Activated CD8-positive, alpha-beta T cell treated with anti-CD3 and anti-CD28 coated beads for 36 hours (primary cell): ENCODE results near the gene ZNF512B. TPM values are rescaled to one million over a fixed set of nuclear protein-coding genes. Genes with fewer than 3 reads are reported as not detected.

Source experiments
- ATAC-seq: fragments of 200-7000 bp; cut with Tn5 transposase; one replicate; pipeline ENCODE4 v1.10.0; 2021; ENCODE audit warnings: mild to moderate bottlenecking, moderate library complexity
- CTCF ChIA-PET: fragments of 350-600 bp; sonication (Branson Sonifier 250); formaldehyde crosslinking; loops from one replicate; lab custom pipeline; 2021; ENCODE audit warnings: antibody characterized with exemption; lab: Charles Lee
- POLR2A ChIA-PET: fragments of 350-600 bp; sonication (Branson Sonifier 250); formaldehyde crosslinking; loops from one replicate; lab custom pipeline; 2021; ENCODE audit warnings: antibody characterized with exemption; lab: Charles Lee
- DNase-seq: peaks from one replicate; pipeline ENCODE4 v3.0.0-alpha.2; 2020
- H3K27ac Mint-ChIP-seq: one replicate; pipeline ENCODE4 v1.8.0; 2021; ENCODE audit warnings: mild to moderate bottlenecking, mixed read lengths
- H3K27me3 Mint-ChIP-seq: one replicate; pipeline ENCODE4 v1.8.0; 2021; ENCODE audit warnings: mixed read lengths
- H3K36me3 Mint-ChIP-seq: one replicate; pipeline ENCODE4 v1.8.0; 2021; ENCODE audit warnings: low read depth, mixed read lengths
- H3K4me1 Mint-ChIP-seq: one replicate; pipeline ENCODE4 v1.8.0; 2021; ENCODE audit warnings: low read depth, mixed read lengths
- H3K4me3 Mint-ChIP-seq: one replicate; pipeline ENCODE4 v1.8.0; 2021; ENCODE audit warnings: mild to moderate bottlenecking, moderate library complexity, mixed read lengths
- H3K9me3 Mint-ChIP-seq: one replicate; pipeline ENCODE4 v1.8.0; 2021; ENCODE audit warnings: mixed read lengths
- intact Hi-C: fragments of 100-400 bp; cut with micrococcal nuclease; formaldehyde crosslinking; loops from one replicate; pipeline ENCODE4 v1.10.0; 2022
- total RNA-seq, 2 experiments: library from RNA; stranded (reverse); gene quantifications; one replicate each; pipeline ENCODE4 v1.2.3, GENCODE V29; 2021
- TF ChIP-seq, protein P1 (sequence below): fragments of 200-600 bp; IDR thresholded peaks from one replicate; pipeline ENCODE4 v1.8.0; 2022; ENCODE audit warnings: antibody characterized with exemption, mild to moderate bottlenecking

The ZNF512B gene
- total RNA-seq, 2 experiments from 2014 or later: 7.5 to 8.6 TPM

DNA sequence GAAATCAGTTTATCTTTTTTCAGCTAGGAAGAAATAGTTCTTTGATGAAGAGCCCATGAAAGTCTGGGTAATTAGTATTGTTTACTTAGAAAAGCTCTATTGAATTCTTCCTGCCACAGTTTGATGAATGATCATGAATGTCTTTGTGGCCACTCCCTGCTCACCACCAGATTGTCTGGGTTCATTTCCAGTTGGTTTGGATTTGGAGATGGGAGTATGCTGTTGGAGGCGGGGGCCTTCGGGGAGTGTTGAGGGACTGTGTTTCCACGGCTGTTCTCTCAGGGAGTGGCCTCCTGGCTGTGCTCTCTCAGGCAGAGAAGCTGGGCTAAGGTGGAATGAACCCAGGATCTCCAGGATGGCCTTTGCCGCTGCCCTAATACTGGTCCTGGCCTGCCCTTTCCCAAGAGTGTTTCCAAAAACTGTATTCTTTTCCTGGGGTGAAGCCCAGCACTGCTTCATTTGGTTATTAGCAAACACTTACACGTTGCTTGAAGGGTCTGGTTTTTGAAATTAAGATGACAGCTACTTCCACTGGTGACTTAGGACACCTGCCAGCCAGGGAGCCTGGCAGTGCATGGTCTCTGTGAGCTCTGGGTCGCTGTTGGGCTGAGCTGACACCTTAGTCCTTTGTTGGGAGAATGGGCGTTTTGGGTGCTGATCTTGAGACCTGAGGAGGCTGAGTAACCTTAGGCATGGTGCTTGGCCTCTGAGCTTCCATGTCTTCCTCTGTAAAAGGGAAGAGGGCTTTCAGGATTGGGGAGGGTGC, 34.4 kb upstream of the ZNF512B start:
- Mint-ChIP-seq H3K4me3 (no peak overlapping the region), H3K27ac (peak overlapping the region; percentile 46), H3K9me3 (peaks cover 3% of the 10 kb centered on the region), H3K4me1 (no peaks in the 10 kb centered on the region), H3K36me3 (peaks cover 57% of the 10 kb centered on the region), H3K27me3 (no peaks in the 10 kb centered on the region)
- no peak for DNase-seq
- intact Hi-C loops: no loop called here
- TF ChIP-seq, protein P1, sequence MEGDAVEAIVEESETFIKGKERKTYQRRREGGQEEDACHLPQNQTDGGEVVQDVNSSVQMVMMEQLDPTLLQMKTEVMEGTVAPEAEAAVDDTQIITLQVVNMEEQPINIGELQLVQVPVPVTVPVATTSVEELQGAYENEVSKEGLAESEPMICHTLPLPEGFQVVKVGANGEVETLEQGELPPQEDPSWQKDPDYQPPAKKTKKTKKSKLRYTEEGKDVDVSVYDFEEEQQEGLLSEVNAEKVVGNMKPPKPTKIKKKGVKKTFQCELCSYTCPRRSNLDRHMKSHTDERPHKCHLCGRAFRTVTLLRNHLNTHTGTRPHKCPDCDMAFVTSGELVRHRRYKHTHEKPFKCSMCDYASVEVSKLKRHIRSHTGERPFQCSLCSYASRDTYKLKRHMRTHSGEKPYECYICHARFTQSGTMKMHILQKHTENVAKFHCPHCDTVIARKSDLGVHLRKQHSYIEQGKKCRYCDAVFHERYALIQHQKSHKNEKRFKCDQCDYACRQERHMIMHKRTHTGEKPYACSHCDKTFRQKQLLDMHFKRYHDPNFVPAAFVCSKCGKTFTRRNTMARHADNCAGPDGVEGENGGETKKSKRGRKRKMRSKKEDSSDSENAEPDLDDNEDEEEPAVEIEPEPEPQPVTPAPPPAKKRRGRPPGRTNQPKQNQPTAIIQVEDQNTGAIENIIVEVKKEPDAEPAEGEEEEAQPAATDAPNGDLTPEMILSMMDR: no peak
- POLR2A ChIA-PET: interaction anchor here (0.6 kb wide), 1 partner anchor 9 kb away, joined by 3 read pairs; no protein-coding TSS in a partner anchor
- CTCF ChIA-PET: interaction anchor here (1.3 kb wide), 1 partner anchor 35 kb away, joined by 6 read pairs; no protein-coding TSS in a partner anchor
- ATAC-seq: no peak

DNA sequence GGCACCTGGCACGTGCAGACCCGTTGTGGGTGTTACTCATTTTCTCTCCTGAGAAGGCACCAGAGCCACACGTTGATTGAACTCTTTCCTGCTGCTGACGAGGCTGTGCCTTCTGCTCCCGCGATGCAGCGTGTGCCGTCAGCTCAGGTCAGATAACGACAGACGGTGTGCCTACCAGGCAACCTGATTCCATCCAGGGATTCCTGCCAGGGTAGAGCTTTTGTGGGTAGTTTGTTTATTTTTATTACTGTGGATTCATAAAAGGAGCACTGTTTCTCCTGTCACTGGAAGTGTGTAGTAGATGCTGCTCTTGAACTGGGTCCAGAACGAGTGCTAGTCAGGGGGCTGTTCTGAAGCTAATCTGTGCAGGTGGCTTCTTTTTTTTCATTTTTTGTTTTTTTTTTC, 31.9 kb upstream of the ZNF512B start:
- ChIA-PET CTCF (interaction anchor here (1.2 kb wide), 1 partner anchor 19 kb away, joined by 3 read pairs; no protein-coding TSS in a partner anchor), POLR2A (no interaction called here)
- no peaks in the 10 kb centered on the region for H3K4me1 Mint-ChIP-seq
- peaks cover 48% of the 10 kb centered on the region for H3K36me3 Mint-ChIP-seq
- H3K27me3 Mint-ChIP-seq: no peaks in the 10 kb centered on the region
- intact Hi-C loops: no loop called here
- no peak overlapping the region for H3K4me3 Mint-ChIP-seq
- H3K9me3 Mint-ChIP-seq: no peaks in the 10 kb centered on the region
- ATAC-seq (no peak), DNase-seq (no peak)
- TF ChIP-seq, protein P1: no peak
- no peak overlapping the region for H3K27ac Mint-ChIP-seq

DNA sequence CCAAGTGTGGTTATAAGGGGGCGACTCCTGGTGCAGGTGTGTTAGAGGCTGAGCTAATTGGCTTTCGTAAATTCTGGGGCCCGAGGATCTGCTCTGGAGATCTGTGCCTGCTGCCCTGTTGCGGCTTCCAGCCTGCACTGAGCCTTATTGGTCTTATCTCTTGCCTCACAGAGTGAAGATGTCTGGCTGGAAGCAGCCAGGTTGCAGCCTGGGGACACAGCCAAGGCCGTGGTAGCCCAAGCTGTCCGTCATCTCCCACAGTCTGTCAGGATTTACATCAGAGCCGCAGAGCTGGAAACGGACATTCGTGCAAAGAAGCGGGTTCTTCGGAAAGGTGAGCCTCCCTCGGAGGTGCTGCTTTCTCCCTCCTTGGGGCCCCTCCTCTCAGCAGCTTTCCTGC, 31.2 kb upstream of the ZNF512B start:
- H3K9me3 Mint-ChIP-seq: no peaks in the 10 kb centered on the region
- CTCF ChIA-PET: interaction anchor here (1.2 kb wide), 2 partner anchors 18 to 136 kb away, joined by 3 read pairs; partner anchors contain the start of gene TPD52L2

DNA sequence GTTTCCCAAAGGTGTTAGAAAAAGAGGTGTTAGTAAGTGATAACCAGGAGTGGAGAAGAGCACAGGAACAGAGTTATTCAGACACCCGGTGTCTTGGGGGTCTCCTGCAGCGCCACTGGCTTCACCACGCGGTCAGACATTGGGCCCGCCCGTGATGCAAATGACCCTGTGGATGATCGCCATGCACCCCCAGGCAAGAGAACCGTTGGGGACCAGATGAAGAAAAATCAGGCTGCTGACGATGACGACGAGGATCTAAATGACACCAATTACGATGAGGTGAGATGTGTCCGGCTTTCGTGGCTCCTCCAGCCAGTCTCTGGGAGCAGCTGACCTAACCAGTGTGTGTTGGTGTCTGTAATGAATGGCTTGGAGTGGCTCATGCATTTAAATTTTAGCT, 13.2 kb upstream of the ZNF512B start:
- peaks cover 33% of the 10 kb centered on the region for H3K36me3 Mint-ChIP-seq
- ChIA-PET POLR2A (interaction anchor here (0.7 to 4.9 kb wide), 4 partner anchors 12 to 117 kb away, joined by 3 to 51 read pairs (median 4); partner anchors contain the start of genes C20orf204 and TPD52L2), CTCF (interaction anchor here (0.9 to 4.2 kb wide), 6 partner anchors 9 to 74 kb away, joined by 3 to 88 read pairs (median 4); partner anchors contain the start of gene C20orf204)
- intact Hi-C loops: loop anchor here (10.0 kb wide), 1 partner anchor 52 kb away; the partner anchor contains the start of gene C20orf204
- H3K27ac Mint-ChIP-seq: peak overlapping the region; percentile 58
- TF ChIP-seq, protein P1: no peak
- H3K9me3 Mint-ChIP-seq: no peaks in the 10 kb centered on the region
- H3K4me1 Mint-ChIP-seq: peaks cover 43% of the 10 kb centered on the region
- DNase-seq (no peak), ATAC-seq (no peak)
- H3K27me3 Mint-ChIP-seq: no peaks in the 10 kb centered on the region
- peak overlapping the region; percentile 43 for H3K4me3 Mint-ChIP-seq

More for the DNA sequence above, 31.2 kb upstream of the ZNF512B start:
- intact Hi-C loops: no loop called here
- Mint-ChIP-seq H3K4me3 (no peak overlapping the region), H3K27ac (no peak overlapping the region), H3K27me3 (no peaks in the 10 kb centered on the region), H3K36me3 (peaks cover 45% of the 10 kb centered on the region), H3K4me1 (no peaks in the 10 kb centered on the region)
- POLR2A ChIA-PET: no interaction called here
- DNase-seq: no peak
- ATAC-seq: no peak
- TF ChIP-seq, protein P1: no peak
